Esophagus squamous epithelium (tissue), 4 donors: Measurements from ENCODE around the gene TULP4.

Source experiments
- POLR2A ChIP-seq, 4 donors: fragments of 450-650 bp; IDR thresholded peaks; one replicate each; pipeline ENCODE4 v1.6.1; 2017; ENCODE audit warnings: antibody characterized with exemption in 4 of 4, mild to moderate bottlenecking in 4 of 4, moderate library complexity in 3 of 4
- TF ChIP-seq, protein P1 (sequence below), 6 experiments: fragments of 450-650 bp in 4 of 6; fragments of 200-600 bp in 2 of 6; sonication (generic) in 2 of 6; IDR thresholded peaks; one replicate each; pipeline ENCODE4 v1.5.1; 2016 to 2019; ENCODE audit warnings: antibody characterized with exemption in 6 of 6, mild to moderate bottlenecking in 4 of 6, moderate library complexity in 4 of 6

DNA sequence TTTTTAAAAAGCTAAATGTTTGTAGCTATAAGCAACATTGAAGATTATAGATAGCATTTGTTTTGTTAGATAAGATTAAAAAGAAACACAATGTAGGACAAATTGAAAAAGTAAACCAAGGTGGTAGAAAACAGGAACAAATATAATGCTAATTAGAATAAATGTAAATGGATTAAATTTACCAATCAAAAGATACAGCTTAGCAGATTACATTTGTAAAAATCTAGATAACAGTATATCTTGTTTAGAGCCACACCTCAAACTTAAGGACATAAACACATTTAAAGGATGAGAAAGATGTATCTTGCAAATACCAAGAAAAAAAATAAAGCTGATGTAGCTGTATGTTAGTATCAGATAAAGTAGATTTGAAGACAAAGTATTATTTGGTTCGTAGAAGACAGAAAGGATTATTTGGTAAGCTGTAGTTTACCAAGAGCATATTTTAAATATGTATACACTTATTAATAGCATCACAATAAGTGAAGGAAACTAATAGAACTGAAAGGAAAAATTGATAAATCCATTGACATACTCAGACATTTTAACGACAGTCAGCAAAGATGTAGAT, 107.2 kb downstream of the TULP4 start:
- TF ChIP-seq POLR2A (IDR thresholded peaks at IDR 0.05): no peak
- TF ChIP-seq, protein P1, sequence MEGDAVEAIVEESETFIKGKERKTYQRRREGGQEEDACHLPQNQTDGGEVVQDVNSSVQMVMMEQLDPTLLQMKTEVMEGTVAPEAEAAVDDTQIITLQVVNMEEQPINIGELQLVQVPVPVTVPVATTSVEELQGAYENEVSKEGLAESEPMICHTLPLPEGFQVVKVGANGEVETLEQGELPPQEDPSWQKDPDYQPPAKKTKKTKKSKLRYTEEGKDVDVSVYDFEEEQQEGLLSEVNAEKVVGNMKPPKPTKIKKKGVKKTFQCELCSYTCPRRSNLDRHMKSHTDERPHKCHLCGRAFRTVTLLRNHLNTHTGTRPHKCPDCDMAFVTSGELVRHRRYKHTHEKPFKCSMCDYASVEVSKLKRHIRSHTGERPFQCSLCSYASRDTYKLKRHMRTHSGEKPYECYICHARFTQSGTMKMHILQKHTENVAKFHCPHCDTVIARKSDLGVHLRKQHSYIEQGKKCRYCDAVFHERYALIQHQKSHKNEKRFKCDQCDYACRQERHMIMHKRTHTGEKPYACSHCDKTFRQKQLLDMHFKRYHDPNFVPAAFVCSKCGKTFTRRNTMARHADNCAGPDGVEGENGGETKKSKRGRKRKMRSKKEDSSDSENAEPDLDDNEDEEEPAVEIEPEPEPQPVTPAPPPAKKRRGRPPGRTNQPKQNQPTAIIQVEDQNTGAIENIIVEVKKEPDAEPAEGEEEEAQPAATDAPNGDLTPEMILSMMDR (IDR thresholded peaks at IDR 0.05): no peak
